Stromal cell of bone marrow (primary cell): Measurements from ENCODE around the gene SEPTIN2.
"Not testable (repeated sequence)": the region's sequence is repeated elsewhere in the genome, so short reads cannot be mapped to it uniquely, and the experiment has no call there.

Experiments used
- DNase-seq: peaks from one replicate; pipeline ENCODE4 v3.0.0-alpha.2; 2012; ENCODE audit warnings: low read depth

Gene SEPTIN2

GRCh38 chr2:241315879-241316631 is at the start of gene SEPTIN2:
TSS of gene SEPTIN2 (plus strand) at chr2:241315925. CDS start at chr2:241324233, 8,308 bp downstream.
- no peak for DNase-seq

GRCh38 chr2:241267249-241268067 is 48.3 kb upstream of the SEPTIN2 start:
- DNase-seq: no peak

GRCh38 chr2:241268306-241268705 is 47.4 kb upstream of the SEPTIN2 start:
- no peak for DNase-seq

GRCh38 chr2:241268716-241269445 is 46.8 kb upstream of the SEPTIN2 start:
- no peak for DNase-seq

GRCh38 chr2:241269707-241270520 is 45.8 kb upstream of the SEPTIN2 start:
- DNase-seq: no peak

GRCh38 chr2:241270531-241270930 is 45.2 kb upstream of the SEPTIN2 start:
- DNase-seq: no peak

GRCh38 chr2:241271706-241272302 is 43.9 kb upstream of the SEPTIN2 start:
- peak; percentile 77 for DNase-seq

- DNase-seq: peak; percentile 54
Observed at GRCh38 chr2:241272303-241273209, 43.2 kb upstream of the SEPTIN2 start.

GRCh38 chr2:241273210-241274020 is 42.3 kb upstream of the SEPTIN2 start:
- no peak for DNase-seq

- DNase-seq: no peak
Observed at GRCh38 chr2:241274127-241274526, 41.6 kb upstream of the SEPTIN2 start.

GRCh38 chr2:241275504-241275903 is 40.2 kb upstream of the SEPTIN2 start:
- DNase-seq: no peak

GRCh38 chr2:241275910-241276309 is 39.8 kb upstream of the SEPTIN2 start:
- DNase-seq: no peak

- not testable (repeated sequence) for DNase-seq
Observed at GRCh38 chr2:241278306-241278705, 37.4 kb upstream of the SEPTIN2 start.

GRCh38 chr2:241279413-241279812 is 36.3 kb upstream of the SEPTIN2 start:
- DNase-seq: no peak

GRCh38 chr2:241279828-241280227 is 35.9 kb upstream of the SEPTIN2 start:
- DNase-seq: no peak

GRCh38 chr2:241280291-241280690 is 35.4 kb upstream of the SEPTIN2 start:
- no peak for DNase-seq

- no peak for DNase-seq
Observed at GRCh38 chr2:241282555-241282954, 33.2 kb upstream of the SEPTIN2 start.

- DNase-seq: no peak
Observed at GRCh38 chr2:241285596-241285995, 30.1 kb upstream of the SEPTIN2 start.

GRCh38 chr2:241286348-241287090 is 29.2 kb upstream of the SEPTIN2 start:
- DNase-seq: no peak
